GM06990 (cell line): ENCODE measurements around the gene SLC44A1.

Experiments
- DNase-seq: peaks from one replicate; pipeline ENCODE4 v3.0.0-alpha.2; 2011; ENCODE audit not compliant: insufficient read length; ENCODE audit errors: extremely low read depth
- H3K27me3 ChIP-seq: replicated peaks from 2 replicates; pipeline ENCODE4 v1.6.0; 2011; ENCODE audit warnings: low read length; ENCODE audit not compliant: control insufficient read depth, insufficient read depth
- H3K36me3 ChIP-seq: 2 replicates; pipeline ENCODE4 v1.5.1; 2011; ENCODE audit warnings: low read length; ENCODE audit not compliant: control insufficient read depth, insufficient read depth
- H3K4me3 ChIP-seq: replicated peaks from 2 replicates; pipeline ENCODE4 v1.5.1; 2011; ENCODE audit warnings: low read depth, mild to moderate bottlenecking, control low read depth, low read length
- TF ChIP-seq, protein P1 (sequence below): IDR thresholded peaks from 2 replicates; pipeline ENCODE4 v1.5.1; 2011; ENCODE audit warnings: low read length, control low read depth, mild to moderate bottlenecking, inconsistent platforms; ENCODE audit not compliant: insufficient read depth, poor library complexity, severe bottlenecking

The SLC44A1 gene

DNA sequence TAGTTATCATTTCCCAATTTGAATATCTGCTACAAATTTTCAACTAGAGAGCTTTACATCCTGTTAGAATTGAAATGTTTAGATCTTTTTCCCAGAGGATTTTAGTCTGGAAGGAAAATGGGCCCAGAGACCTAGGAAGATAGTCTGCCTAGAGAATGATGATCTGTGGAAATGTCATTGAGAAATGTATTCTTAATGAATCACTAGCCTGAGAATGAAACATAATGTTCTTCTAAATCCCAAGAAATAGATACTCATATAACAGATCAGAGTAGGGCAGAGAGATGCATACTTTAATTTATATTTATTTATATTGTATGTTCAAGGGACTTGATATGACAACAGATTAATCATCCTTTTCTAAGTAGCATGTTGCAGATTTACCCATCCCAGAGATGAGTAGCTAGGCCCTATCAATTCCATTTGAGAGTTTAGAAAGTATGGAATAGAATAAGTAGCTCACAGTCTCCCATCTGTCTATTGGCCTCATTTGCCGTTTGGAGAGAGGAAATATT is 25.1 kb upstream of the SLC44A1 start:
- H3K4me3 ChIP-seq: no peak overlapping the region
- DNase-seq: no peak
- TF ChIP-seq, protein P1, sequence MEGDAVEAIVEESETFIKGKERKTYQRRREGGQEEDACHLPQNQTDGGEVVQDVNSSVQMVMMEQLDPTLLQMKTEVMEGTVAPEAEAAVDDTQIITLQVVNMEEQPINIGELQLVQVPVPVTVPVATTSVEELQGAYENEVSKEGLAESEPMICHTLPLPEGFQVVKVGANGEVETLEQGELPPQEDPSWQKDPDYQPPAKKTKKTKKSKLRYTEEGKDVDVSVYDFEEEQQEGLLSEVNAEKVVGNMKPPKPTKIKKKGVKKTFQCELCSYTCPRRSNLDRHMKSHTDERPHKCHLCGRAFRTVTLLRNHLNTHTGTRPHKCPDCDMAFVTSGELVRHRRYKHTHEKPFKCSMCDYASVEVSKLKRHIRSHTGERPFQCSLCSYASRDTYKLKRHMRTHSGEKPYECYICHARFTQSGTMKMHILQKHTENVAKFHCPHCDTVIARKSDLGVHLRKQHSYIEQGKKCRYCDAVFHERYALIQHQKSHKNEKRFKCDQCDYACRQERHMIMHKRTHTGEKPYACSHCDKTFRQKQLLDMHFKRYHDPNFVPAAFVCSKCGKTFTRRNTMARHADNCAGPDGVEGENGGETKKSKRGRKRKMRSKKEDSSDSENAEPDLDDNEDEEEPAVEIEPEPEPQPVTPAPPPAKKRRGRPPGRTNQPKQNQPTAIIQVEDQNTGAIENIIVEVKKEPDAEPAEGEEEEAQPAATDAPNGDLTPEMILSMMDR: no peak
- H3K36me3 ChIP-seq: no peaks in the 10 kb centered on the region
- no peaks in the 10 kb centered on the region; the same call in 1 of the 2 replicates for H3K27me3 ChIP-seq

DNA sequence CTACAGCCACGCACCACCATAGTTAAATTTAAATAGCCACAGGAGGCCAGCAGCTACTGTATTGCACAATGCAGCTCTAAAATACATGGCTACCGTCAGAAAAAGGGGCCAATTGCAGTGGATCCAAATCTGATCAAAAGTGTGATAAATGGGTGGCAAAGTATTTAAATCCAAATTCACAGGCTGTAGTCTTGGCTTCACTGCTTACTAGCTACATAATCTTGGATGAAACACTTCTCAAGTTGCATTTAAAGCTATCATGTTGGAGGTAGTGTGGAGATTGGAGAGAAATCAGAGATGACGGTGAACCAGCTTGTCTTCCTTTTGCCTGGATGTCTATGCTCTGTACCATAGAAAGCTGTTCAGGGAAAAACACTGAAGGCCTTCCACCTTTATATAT is 24.0 kb upstream of the SLC44A1 start:
- no peak for DNase-seq
- no peak overlapping the region for H3K4me3 ChIP-seq
- no peaks in the 10 kb centered on the region for H3K36me3 ChIP-seq
- TF ChIP-seq, protein P1: no peak
- H3K27me3 ChIP-seq: no peaks in the 10 kb centered on the region; the same call in 1 of the 2 replicates

DNA sequence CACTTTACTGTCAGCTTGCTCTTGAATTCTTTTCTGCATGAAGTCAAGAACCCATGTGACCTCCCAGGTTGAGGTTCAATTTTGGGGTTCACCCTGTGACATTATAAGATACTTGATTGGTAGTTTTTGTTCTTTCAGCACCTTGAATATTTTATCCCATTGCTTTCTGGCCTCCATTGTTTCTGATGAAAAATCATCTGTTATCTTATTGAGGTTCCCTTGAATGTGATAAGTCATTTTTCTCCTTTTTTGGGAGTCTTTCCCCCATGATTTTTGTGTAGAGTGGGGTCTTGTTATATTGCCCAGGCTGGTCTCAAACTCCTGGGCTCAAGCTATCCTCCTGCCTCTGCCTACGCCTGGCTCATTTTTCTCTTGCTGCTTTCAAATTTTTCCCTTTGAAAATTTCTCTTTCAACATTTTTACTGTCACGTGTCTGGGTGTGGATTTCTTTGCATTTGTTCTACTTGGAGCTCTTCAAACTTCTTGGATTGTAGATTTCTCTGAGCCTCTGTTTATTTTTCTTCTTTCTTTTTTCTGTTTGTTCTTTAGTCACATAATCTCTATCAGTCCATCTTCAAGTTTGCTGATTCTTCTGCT is 20.8 kb upstream of the SLC44A1 start:
- Histone ChIP-seq H3K4me3 (no peak overlapping the region), H3K27me3 (no peaks in the 10 kb centered on the region; the same call in 1 of the 2 replicates), H3K36me3 (no peaks in the 10 kb centered on the region)
- TF ChIP-seq, protein P1: no peak
- DNase-seq: no peak

DNA sequence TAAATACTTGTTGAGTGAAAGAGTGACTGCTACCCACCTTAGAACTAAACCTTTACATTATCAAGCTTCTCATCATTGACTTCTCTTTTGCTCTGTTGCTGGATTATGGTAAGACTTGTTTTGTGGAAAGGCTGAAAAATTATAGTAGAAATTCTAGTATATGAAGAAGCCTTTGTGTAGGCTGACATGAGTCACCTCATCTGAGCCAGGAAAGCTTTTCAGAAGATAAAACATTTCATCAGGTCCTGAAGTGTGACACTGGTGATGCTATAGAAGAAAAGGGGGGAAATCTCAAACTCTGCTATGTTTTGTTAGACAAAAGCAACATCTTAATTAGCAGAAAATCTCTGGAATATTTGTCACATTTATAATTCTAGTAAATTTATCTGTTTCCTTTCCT is 18.4 kb upstream of the SLC44A1 start:
- H3K27me3 ChIP-seq: no peaks in the 10 kb centered on the region
- DNase-seq: no peak
- H3K36me3 ChIP-seq: no peaks in the 10 kb centered on the region
- H3K4me3 ChIP-seq: no peak overlapping the region
- TF ChIP-seq, protein P1: no peak

DNA sequence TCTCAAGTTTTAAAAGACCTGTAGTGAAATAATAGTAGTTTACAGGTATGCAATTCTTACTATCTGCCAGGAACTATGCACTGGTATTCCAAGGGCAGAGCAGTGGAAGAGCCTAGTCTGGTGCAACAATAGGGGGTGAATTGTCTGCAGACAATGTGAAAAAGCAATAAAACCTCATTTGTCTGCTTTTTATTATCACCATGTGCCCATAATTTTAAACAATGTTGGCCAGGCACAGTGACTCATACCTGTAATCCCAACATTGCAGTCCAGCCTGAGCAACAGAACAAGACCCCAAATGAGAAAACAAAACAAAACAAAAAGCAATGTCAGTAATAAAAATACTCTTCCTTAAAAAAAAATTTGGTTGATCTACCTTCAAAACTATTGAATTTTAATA is 12.2 kb upstream of the SLC44A1 start:
- H3K4me3 ChIP-seq: no peak overlapping the region
- H3K36me3 ChIP-seq: no peaks in the 10 kb centered on the region
- no peaks in the 10 kb centered on the region for H3K27me3 ChIP-seq
- TF ChIP-seq, protein P1: no peak
- DNase-seq: no peak
